Liver (tissue), 3 donors: ENCODE results near the gene DRAP1.
"Not testable (repeated sequence)": the region's sequence is repeated elsewhere in the genome, so short reads cannot be mapped to it uniquely, and the experiment has no call there.

Experiments
- ATF3 ChIP-seq: IDR thresholded peaks from 2 replicates; pipeline ENCODE4 v1.6.1; 2016; ENCODE audit warnings: antibody characterized with exemption
- CTCF ChIP-seq: fragments of 150-350 bp; IDR thresholded peaks from 2 replicates; pipeline ENCODE4 v1.5.1; 2017; ENCODE audit warnings: improper control_type of control experiment, low read depth, low read length; ENCODE audit not compliant: missing input control
- donor health status: healthy.
- donor health status: healthy.

GRCh38 chr11:65892137-65892540 is 27.1 kb upstream of the DRAP1 start:
- not testable (repeated sequence) for TF ChIP-seq CTCF, ATF3
